Measurements from ENCODE around the gene AKT2.

Gene AKT2

DNA sequence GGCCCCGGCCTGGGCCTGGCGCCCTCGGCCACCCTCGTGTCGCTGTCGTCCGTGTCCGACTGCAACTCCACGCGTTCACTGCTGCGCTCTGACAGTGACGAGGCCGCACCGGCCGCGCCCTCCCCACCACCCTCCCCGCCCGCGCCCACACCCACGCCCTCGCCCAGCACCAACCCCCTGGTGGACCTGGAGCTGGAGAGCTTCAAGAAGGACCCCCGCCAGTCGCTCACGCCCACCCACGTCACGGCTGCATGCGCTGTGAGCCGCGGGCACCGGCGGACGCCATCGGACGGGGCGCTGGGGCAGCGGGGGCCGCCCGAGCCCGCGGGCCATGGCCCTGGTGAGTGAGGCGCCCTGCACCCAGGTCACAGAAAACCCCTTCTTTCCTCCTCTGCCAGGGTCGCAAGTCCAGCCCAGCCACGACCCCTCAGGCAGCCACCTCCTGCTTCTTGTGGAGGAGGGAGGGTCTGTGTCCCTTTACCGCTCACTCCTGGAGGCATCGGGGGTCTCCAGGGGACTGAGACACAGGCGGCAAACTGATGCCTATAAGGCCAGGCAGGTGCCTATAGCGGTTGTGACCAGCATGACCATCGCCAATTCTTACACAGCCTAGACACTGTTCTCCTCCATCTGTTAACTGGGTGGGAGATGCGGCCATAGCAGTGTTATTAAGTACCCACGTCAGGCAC lies 71.1 kb downstream of the AKT2 start:
- Histone ChIP-seq H2AK5ac (ENCODE audit: low read length) (no peak overlapping the region), H3K36me3 (ENCODE audit: control insufficient read depth in 1 of 2, insufficient read depth in 2 of 2, low read length in 2 of 2) (no peaks in the 10 kb centered on the region), H2BK120ac (ENCODE audit: insufficient read depth, low read length, poor library complexity) (no peak overlapping the region), H2AFZ (ENCODE audit: insufficient read depth, low read length, poor library complexity) (no peak overlapping the region), H3K27ac (ENCODE audit: low read depth, low read length) (no peak overlapping the region), H3K4me3 (ENCODE audit: low read depth, low read length) (no peak overlapping the region), H2BK5ac (ENCODE audit: low read depth, low read length, poor library complexity) (no peak overlapping the region), H3K79me1 (ENCODE audit: low read length) (no peaks in the 10 kb centered on the region), H3K9ac (ENCODE audit: low read length) (no peak overlapping the region), H4K8ac (ENCODE audit: low read depth, low read length) (no peak overlapping the region), H3K18ac (ENCODE audit: low read length) (no peak overlapping the region), H3K4me1 (ENCODE audit: control insufficient read depth in 1 of 2, insufficient read depth in 2 of 2, low read length in 2 of 2) (peaks cover 2 to 3% of the 10 kb centered on the region in 2 experiments), H3K4me2 (ENCODE audit: low read length) (no peak overlapping the region), H3K4ac (ENCODE audit: low read depth, low read length) (no peak overlapping the region), H2BK12ac (ENCODE audit: low read length) (no peak overlapping the region), H4K91ac (ENCODE audit: low read depth, low read length) (no peak overlapping the region), H3K79me2 (ENCODE audit: control insufficient read depth, insufficient read depth, low read length, poor library complexity) (no peaks in the 10 kb centered on the region), H3K9me3 (ENCODE audit: insufficient read depth, low read depth, low read length) (peaks cover 1% of the 10 kb centered on the region), H4K12ac (ENCODE audit: low read depth, low read length) (no peak overlapping the region), H3K23ac (ENCODE audit: low read length) (no peak overlapping the region), H3K27me3 (ENCODE audit: insufficient read depth, low read length) (peaks cover 23% of the 10 kb centered on the region), H3K14ac (ENCODE audit: low read length) (no peak overlapping the region)
- DNase-seq, result no peak
- no CpG with 5 or more reads among the region's 50 CpGs for WGBS (ENCODE audit: extremely low coverage, insufficient coverage, insufficient read length)

DNA sequence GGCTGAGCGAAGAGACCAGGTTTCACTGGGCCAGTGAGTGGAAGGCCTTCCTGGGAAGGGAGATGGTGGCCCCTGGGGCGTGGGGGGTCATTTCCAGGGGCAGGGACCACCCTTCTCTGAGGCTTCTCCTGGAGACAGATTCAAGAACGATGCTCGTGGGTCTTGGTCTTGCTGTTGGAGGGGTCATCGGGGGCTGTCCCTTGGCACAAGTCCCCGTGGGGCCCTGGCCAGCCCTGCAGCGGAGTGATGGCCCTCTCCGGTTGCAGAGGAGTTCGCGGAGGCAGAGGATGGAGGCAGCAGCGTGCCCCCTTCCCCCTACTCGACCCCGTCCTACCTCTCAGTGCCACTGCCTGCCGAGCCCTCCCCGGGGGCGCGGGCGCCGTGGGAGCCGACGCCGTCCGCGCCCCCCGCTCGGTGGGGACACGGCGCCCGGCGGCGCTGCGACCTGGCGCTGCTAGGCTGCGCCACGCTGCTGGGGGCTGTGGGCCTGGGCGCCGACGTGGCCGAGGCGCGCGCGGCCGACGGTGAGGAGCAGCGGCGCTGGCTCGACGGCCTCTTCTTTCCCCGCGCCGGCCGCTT lies 71.8 kb downstream of the AKT2 start:
- Histone ChIP-seq H3K14ac (ENCODE audit: low read length) (no peak overlapping the region), H3K4ac (ENCODE audit: low read depth, low read length) (no peak overlapping the region), H3K27ac (ENCODE audit: low read depth, low read length) (no peak overlapping the region), H3K79me2 (ENCODE audit: control insufficient read depth, insufficient read depth, low read length, poor library complexity) (no peaks in the 10 kb centered on the region), H3K4me1 (ENCODE audit: control insufficient read depth in 1 of 2, insufficient read depth in 2 of 2, low read length in 2 of 2) (peaks cover 2 to 3% of the 10 kb centered on the region in 2 experiments), H2BK120ac (ENCODE audit: insufficient read depth, low read length, poor library complexity) (no peak overlapping the region), H2AFZ (ENCODE audit: insufficient read depth, low read length, poor library complexity) (no peak overlapping the region), H4K8ac (ENCODE audit: low read depth, low read length) (no peak overlapping the region), H2BK12ac (ENCODE audit: low read length) (no peak overlapping the region), H3K36me3 (ENCODE audit: control insufficient read depth in 1 of 2, insufficient read depth in 2 of 2, low read length in 2 of 2) (no peaks in the 10 kb centered on the region), H3K27me3 (ENCODE audit: insufficient read depth, low read length) (peaks cover 20% of the 10 kb centered on the region), H3K4me3 (ENCODE audit: low read depth, low read length) (no peak overlapping the region), H2BK5ac (ENCODE audit: low read depth, low read length, poor library complexity) (no peak overlapping the region), H4K91ac (ENCODE audit: low read depth, low read length) (no peak overlapping the region), H3K4me2 (ENCODE audit: low read length) (no peak overlapping the region), H3K9me3 (ENCODE audit: insufficient read depth, low read depth, low read length) (peaks cover 1% of the 10 kb centered on the region), H3K79me1 (ENCODE audit: low read length) (no peaks in the 10 kb centered on the region), H3K23ac (ENCODE audit: low read length) (no peak overlapping the region), H3K18ac (ENCODE audit: low read length) (no peak overlapping the region), H4K12ac (ENCODE audit: low read depth, low read length) (no peak overlapping the region), H2AK5ac (ENCODE audit: low read length) (no peak overlapping the region), H3K9ac (ENCODE audit: low read length) (no peak overlapping the region)
- DNase-seq, result no peak
- no CpG with 5 or more reads among the region's 53 CpGs for WGBS (ENCODE audit: extremely low coverage, insufficient coverage, insufficient read length)

- Histone ChIP-seq H2BK12ac (ENCODE audit: low read length) (no peak overlapping the region), H3K14ac (ENCODE audit: low read length) (no peak overlapping the region), H3K4me2 (ENCODE audit: low read length) (no peak overlapping the region), H3K27me3 (ENCODE audit: insufficient read depth, low read length) (no peaks in the 10 kb centered on the region), H4K12ac (ENCODE audit: low read depth, low read length) (no peak overlapping the region), H3K4me1 (ENCODE audit: control insufficient read depth in 1 of 2, insufficient read depth in 2 of 2, low read length in 2 of 2) (no peaks in the 10 kb centered on the region), H3K4ac (ENCODE audit: low read depth, low read length) (no peak overlapping the region), H3K36me3 (ENCODE audit: control insufficient read depth in 1 of 2, insufficient read depth in 2 of 2, low read length in 2 of 2) (peaks cover 0 to 2% of the 10 kb centered on the region in 2 experiments), H2BK5ac (ENCODE audit: low read depth, low read length, poor library complexity) (no peak overlapping the region), H2AK5ac (ENCODE audit: low read length) (no peak overlapping the region), H2AFZ (ENCODE audit: insufficient read depth, low read length, poor library complexity) (no peak overlapping the region), H3K27ac (ENCODE audit: low read depth, low read length) (no peak overlapping the region), H3K23ac (ENCODE audit: low read length) (no peak overlapping the region), H4K91ac (ENCODE audit: low read depth, low read length) (no peak overlapping the region), H2BK120ac (ENCODE audit: insufficient read depth, low read length, poor library complexity) (no peak overlapping the region), H4K8ac (ENCODE audit: low read depth, low read length) (no peak overlapping the region), H3K18ac (ENCODE audit: low read length) (no peak overlapping the region), H3K4me3 (ENCODE audit: low read depth, low read length) (no peak overlapping the region), H3K79me2 (ENCODE audit: control insufficient read depth, insufficient read depth, low read length, poor library complexity) (no peaks in the 10 kb centered on the region), H3K79me1 (ENCODE audit: low read length) (no peaks in the 10 kb centered on the region), H3K9me3 (ENCODE audit: insufficient read depth, low read depth, low read length) (peaks cover under 1% of the 10 kb centered on the region), H3K9ac (ENCODE audit: low read length) (no peak overlapping the region)
- no CpG with 5 or more reads among the region's 5 CpGs for WGBS (ENCODE audit: extremely low coverage, insufficient coverage, insufficient read length)
- no peak for DNase-seq
Measured at GRCh38 chr19:40210889-40211288, 74.3 kb downstream of the AKT2 start.

GRCh38 chr19:40208602-40209001 lies 76.5 kb downstream of the AKT2 start:
- WGBS (ENCODE audit: extremely low coverage, insufficient coverage, insufficient read length), result no CpG with 5 or more reads among the region's 5 CpGs
- Histone ChIP-seq H2BK5ac (ENCODE audit: low read depth, low read length, poor library complexity) (no peak overlapping the region), H4K12ac (ENCODE audit: low read depth, low read length) (no peak overlapping the region), H3K14ac (ENCODE audit: low read length) (no peak overlapping the region), H3K36me3 (ENCODE audit: control insufficient read depth in 1 of 2, insufficient read depth in 2 of 2, low read length in 2 of 2) (peaks cover 0 to 3% of the 10 kb centered on the region in 2 experiments), H3K27ac (ENCODE audit: low read depth, low read length) (no peak overlapping the region), H3K4me2 (ENCODE audit: low read length) (no peak overlapping the region), H3K4me3 (ENCODE audit: low read depth, low read length) (no peak overlapping the region), H3K27me3 (ENCODE audit: insufficient read depth, low read length) (no peaks in the 10 kb centered on the region), H3K79me2 (ENCODE audit: control insufficient read depth, insufficient read depth, low read length, poor library complexity) (no peaks in the 10 kb centered on the region), H4K91ac (ENCODE audit: low read depth, low read length) (no peak overlapping the region), H2AFZ (ENCODE audit: insufficient read depth, low read length, poor library complexity) (no peak overlapping the region), H3K9me3 (ENCODE audit: insufficient read depth, low read depth, low read length) (peaks cover 3% of the 10 kb centered on the region), H2AK5ac (ENCODE audit: low read length) (no peak overlapping the region), H3K79me1 (ENCODE audit: low read length) (no peaks in the 10 kb centered on the region), H3K18ac (ENCODE audit: low read length) (no peak overlapping the region), H3K4ac (ENCODE audit: low read depth, low read length) (no peak overlapping the region), H4K8ac (ENCODE audit: low read depth, low read length) (no peak overlapping the region), H3K23ac (ENCODE audit: low read length) (no peak overlapping the region), H2BK120ac (ENCODE audit: insufficient read depth, low read length, poor library complexity) (no peak overlapping the region), H3K4me1 (ENCODE audit: control insufficient read depth in 1 of 2, insufficient read depth in 2 of 2, low read length in 2 of 2) (no peaks in the 10 kb centered on the region), H3K9ac (ENCODE audit: low read length) (no peak overlapping the region), H2BK12ac (ENCODE audit: low read length) (no peak overlapping the region)
- no peak for DNase-seq

All from trophoblast cell (in vitro differentiated cells and primary cell).